ENCODE results near the gene RNF166. TPM values are rescaled to one million over a fixed set of nuclear protein-coding genes. Genes with fewer than 3 reads are reported as not detected.
A peak's percentile ranks its signal among the peaks of the same experiment; 100 is the strongest.

The RNF166 gene
- total RNA-seq, 1 experiment from 2014 or later: 33.3 TPM

GRCh38 chr16:88744577-88745521, 38.6 kb upstream of the RNF166 start:
- no peaks in the 10 kb centered on the region for H3K27me3 Mint-ChIP-seq (ENCODE audit: unreplicated experiment)
- no peak for TF ChIP-seq CTCF (IDR thresholded peaks at IDR 0.05; ENCODE audit: unreplicated experiment)
- CTCF ChIA-PET: interaction anchor here (0.7 to 1.4 kb wide), 2 partner anchors 39 to 108 kb away, joined by 3 to 7 read pairs; no protein-coding TSS in a partner anchor
- no peak overlapping the region for H3K4me3 Mint-ChIP-seq (ENCODE audit: low read depth, unreplicated experiment)
- no peaks in the 10 kb centered on the region for H3K9me3 Mint-ChIP-seq (ENCODE audit: low read depth, unreplicated experiment)
- no peak overlapping the region for H3K27ac Mint-ChIP-seq (ENCODE audit: unreplicated experiment)
- BruUV-seq (replicated peaks): no TSS peak
- DNase-seq: no peak
- intact Hi-C loops (cut with micrococcal nuclease; ENCODE audit: unreplicated experiment): loop anchor here (2.0 kb wide), 1 partner anchor 40 kb away; the partner anchor contains the start of gene PIEZO1
- H3K36me3 Mint-ChIP-seq (ENCODE audit: insufficient read depth, unreplicated experiment): peaks cover 29% of the 10 kb centered on the region
- peaks cover 8% of the 10 kb centered on the region for H3K4me1 Mint-ChIP-seq (ENCODE audit: low read depth, unreplicated experiment)

GRCh38 chr16:88743693-88744576, 37.7 kb upstream of the RNF166 start:
- CTCF ChIA-PET: interaction anchor here (0.8 to 1.5 kb wide), 3 partner anchors 15 to 40 kb away, joined by 3 to 7 read pairs (median 4); no protein-coding TSS in a partner anchor
- no peaks in the 10 kb centered on the region for H3K9me3 Mint-ChIP-seq (ENCODE audit: low read depth, unreplicated experiment)
- BruUV-seq (replicated peaks): no TSS peak
- DNase-seq: peak; percentile 94
- intact Hi-C loops (cut with micrococcal nuclease; ENCODE audit: unreplicated experiment): loop anchor here (2.0 kb wide), 1 partner anchor 41 kb away; the partner anchor contains the start of gene PIEZO1
- peaks cover 30% of the 10 kb centered on the region for H3K36me3 Mint-ChIP-seq (ENCODE audit: insufficient read depth, unreplicated experiment)
- H3K27ac Mint-ChIP-seq (ENCODE audit: unreplicated experiment): no peak overlapping the region
- H3K4me3 Mint-ChIP-seq (ENCODE audit: low read depth, unreplicated experiment): peak overlapping the region; percentile 24
- peaks cover 8% of the 10 kb centered on the region for H3K4me1 Mint-ChIP-seq (ENCODE audit: low read depth, unreplicated experiment)
- H3K27me3 Mint-ChIP-seq (ENCODE audit: unreplicated experiment): no peaks in the 10 kb centered on the region
- peak; percentile 90 for TF ChIP-seq CTCF (IDR thresholded peaks at IDR 0.05; ENCODE audit: unreplicated experiment)

GRCh38 chr16:88742896-88743605, 36.8 kb upstream of the RNF166 start:
- no peak overlapping the region for H3K27ac Mint-ChIP-seq (ENCODE audit: unreplicated experiment)
- CTCF ChIA-PET: interaction anchor here (0.8 to 1.5 kb wide), 2 partner anchors 16 to 41 kb away, joined by 3 to 4 read pairs; no protein-coding TSS in a partner anchor
- BruUV-seq (replicated peaks): no TSS peak
- no peaks in the 10 kb centered on the region for H3K9me3 Mint-ChIP-seq (ENCODE audit: low read depth, unreplicated experiment)
- no peak for TF ChIP-seq CTCF (IDR thresholded peaks at IDR 0.05; ENCODE audit: unreplicated experiment)
- H3K27me3 Mint-ChIP-seq (ENCODE audit: unreplicated experiment): no peaks in the 10 kb centered on the region
- intact Hi-C loops (cut with micrococcal nuclease; ENCODE audit: unreplicated experiment): no loop called here
- no peak overlapping the region for H3K4me3 Mint-ChIP-seq (ENCODE audit: low read depth, unreplicated experiment)
- peaks cover 30% of the 10 kb centered on the region for H3K36me3 Mint-ChIP-seq (ENCODE audit: insufficient read depth, unreplicated experiment)
- no peak for DNase-seq
- H3K4me1 Mint-ChIP-seq (ENCODE audit: low read depth, unreplicated experiment): peaks cover 8% of the 10 kb centered on the region

GRCh38 chr16:88741368-88741767, 35.2 kb upstream of the RNF166 start:
- Mint-ChIP-seq H3K9me3 (ENCODE audit: low read depth, unreplicated experiment) (no peaks in the 10 kb centered on the region), H3K27me3 (ENCODE audit: unreplicated experiment) (no peaks in the 10 kb centered on the region), H3K4me3 (ENCODE audit: low read depth, unreplicated experiment) (no peak overlapping the region), H3K27ac (ENCODE audit: unreplicated experiment) (peak overlapping the region; percentile 50), H3K4me1 (ENCODE audit: low read depth, unreplicated experiment) (peaks cover 8% of the 10 kb centered on the region), H3K36me3 (ENCODE audit: insufficient read depth, unreplicated experiment) (peaks cover 41% of the 10 kb centered on the region)
- CTCF ChIA-PET: no interaction called here
- BruUV-seq (replicated peaks): no TSS peak
- intact Hi-C loops (cut with micrococcal nuclease; ENCODE audit: unreplicated experiment): no loop called here
- no peak for TF ChIP-seq CTCF (IDR thresholded peaks at IDR 0.05; ENCODE audit: unreplicated experiment)
- no peak for DNase-seq
